GM12874 (cell line): ENCODE data around the gene SHCBP1.

Source experiments
- TF ChIP-seq, protein P1 (sequence below): IDR thresholded peaks from 2 replicates; pipeline ENCODE4 v1.5.1; 2011; ENCODE audit warnings: low read depth, mild to moderate bottlenecking, control low read depth, low read length, moderate library complexity; ENCODE audit not compliant: insufficient read depth

Gene SHCBP1

DNA sequence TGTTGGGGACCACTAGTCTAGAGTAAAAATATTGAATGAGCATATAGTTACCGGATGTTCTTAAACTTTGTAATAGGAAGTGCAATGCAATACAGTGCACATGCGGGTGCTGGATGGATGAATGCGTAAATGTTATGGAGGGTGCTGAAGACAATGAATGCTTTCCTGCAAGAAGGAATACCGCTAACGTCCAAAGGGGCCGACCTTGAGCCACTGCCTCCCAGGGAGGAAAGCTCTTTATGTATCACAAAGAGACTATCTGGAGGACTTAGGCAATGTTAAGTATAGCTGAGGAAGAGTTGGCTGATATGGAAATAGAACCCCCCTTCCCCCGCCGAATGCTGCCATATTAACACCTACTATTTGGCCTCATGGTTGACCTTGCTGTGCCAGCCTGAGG is 27.5 kb upstream of the SHCBP1 start:
- TF ChIP-seq, protein P1, sequence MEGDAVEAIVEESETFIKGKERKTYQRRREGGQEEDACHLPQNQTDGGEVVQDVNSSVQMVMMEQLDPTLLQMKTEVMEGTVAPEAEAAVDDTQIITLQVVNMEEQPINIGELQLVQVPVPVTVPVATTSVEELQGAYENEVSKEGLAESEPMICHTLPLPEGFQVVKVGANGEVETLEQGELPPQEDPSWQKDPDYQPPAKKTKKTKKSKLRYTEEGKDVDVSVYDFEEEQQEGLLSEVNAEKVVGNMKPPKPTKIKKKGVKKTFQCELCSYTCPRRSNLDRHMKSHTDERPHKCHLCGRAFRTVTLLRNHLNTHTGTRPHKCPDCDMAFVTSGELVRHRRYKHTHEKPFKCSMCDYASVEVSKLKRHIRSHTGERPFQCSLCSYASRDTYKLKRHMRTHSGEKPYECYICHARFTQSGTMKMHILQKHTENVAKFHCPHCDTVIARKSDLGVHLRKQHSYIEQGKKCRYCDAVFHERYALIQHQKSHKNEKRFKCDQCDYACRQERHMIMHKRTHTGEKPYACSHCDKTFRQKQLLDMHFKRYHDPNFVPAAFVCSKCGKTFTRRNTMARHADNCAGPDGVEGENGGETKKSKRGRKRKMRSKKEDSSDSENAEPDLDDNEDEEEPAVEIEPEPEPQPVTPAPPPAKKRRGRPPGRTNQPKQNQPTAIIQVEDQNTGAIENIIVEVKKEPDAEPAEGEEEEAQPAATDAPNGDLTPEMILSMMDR: no peak

DNA sequence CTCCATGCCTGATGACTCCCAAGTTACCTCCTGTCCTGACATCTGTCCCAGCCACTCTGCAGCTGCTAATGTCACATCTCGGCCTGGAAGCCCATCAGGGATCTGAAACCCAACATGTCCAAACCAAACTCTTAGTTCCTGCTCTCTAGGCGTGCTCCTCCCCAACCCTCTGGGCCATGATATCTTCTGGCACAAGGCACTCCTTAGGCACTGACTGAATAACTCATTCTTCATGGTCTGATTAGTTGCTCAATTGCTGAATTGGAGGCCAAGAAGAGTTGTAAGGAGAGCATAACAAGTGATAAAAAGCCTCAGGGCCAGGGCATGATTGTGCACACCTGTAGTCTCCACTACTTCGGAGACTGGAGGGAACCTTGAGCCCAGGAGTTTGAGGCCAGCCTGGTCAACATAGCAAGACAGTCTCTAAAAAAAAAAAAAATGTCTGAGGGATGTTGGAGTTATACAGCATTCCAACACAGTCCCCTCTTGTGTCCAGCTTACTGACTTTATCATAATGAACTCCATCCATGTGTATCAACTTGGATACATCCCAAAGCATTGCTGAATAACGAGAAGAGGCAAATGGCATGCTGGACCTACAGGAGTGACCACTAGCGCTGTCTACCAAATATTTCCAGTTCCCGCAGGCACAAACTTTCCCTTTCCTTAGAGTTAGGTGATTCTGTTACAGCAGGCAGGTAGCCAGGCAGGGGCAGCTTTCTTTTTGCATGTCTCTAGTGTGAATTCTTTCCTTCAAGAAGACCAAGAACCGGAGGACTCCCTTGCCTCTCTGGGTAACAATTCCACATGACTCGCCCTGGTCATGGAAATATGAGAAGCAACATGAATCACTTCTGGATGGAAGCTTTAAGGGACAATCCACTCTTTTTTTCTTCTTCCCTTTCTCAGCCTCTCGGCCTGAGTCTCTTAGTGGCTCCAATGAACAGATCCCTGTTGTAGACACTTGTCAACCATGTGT is 18.1 kb upstream of the SHCBP1 start:
- TF ChIP-seq, protein P1: no peak

DNA sequence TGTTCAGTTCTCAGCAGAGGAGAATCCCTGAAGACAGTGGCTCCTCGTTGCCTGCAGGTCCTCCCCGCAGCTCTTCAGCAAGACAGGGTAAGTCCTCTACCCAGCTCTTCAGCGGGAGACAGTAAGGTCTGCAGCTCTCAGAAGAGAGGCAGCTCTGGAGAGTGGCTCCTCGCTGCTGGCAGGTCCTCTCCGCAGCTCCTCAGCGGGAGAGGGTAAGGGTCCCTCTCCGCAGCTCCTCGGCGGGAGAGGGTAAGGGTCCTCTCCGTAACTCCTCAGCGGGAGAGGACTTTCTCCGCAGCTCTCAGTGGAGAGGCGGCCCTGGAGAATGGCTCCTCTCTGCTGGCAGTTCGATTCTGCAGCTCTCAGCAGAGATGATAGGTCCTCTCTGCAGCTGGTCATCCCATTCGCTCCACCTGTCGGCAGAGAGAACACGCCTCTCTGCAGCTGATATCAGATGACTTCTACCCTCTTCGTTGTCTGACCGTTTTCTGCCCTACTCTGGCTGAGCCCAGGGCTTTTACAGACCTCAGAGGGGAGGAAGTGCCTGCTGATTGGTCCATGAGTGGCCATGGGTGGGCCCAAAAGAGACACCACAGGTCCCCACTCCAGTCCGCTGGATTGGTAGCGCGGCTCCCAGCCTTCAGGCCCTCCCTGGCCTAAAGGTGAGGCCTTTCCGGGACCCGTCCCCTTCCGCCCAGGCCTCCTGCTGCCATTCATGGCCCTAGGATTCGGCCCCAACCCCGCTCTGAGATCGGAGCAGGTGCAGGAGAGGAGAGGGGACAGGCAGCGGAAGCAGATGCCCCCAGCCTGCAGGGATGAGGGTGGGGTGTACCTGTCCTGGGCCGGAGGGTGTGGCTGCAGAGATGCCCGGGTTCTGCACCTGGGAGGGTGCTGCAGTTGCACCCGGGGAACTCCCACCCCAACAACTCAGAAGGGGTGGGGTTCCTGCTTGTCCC is 11.9 kb upstream of the SHCBP1 start:
- TF ChIP-seq, protein P1: no peak

DNA sequence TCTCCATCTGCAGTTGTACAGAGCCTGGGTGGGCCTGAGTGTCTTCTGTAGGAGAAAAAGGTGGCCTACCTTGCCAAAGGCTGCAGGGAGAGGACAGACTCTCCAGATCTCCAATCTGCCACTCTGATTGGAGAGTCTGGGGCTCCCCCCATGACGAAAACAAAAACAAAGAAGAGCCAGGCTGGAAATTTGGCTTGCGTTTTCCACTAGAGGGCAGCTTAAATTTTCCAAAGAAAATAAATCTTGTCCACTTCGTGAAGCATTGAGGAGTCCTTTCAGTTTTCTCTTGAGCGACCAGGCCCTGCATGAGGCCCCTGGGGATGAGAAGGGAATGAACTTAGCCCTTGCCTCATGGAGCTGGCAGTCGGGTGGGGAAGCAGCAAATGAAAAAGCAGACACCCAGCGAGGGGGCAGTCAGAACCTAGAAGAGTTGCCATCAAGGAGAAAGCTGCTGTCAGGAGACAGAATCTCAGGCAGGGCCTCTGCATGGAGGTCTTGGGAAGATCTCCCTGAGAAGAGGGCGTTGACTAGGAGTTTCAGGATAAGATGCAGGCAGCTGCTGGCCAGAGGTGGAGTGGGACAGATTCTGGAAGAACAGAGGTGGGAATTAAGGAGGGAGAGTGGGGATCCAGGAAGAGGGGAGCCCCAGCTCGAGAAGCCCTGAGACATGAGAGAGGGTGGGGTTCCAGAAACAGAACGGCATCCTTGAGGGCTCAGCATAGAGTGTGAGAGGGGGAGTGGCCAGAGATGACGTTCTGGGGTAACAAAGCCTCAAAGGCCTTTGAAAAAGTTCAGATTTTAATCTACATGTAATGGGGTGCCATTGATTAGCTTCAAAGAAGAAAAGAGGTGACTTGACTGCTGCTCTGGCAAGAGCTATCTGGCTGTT is 8.4 kb upstream of the SHCBP1 start:
- TF ChIP-seq, protein P1: no peak

DNA sequence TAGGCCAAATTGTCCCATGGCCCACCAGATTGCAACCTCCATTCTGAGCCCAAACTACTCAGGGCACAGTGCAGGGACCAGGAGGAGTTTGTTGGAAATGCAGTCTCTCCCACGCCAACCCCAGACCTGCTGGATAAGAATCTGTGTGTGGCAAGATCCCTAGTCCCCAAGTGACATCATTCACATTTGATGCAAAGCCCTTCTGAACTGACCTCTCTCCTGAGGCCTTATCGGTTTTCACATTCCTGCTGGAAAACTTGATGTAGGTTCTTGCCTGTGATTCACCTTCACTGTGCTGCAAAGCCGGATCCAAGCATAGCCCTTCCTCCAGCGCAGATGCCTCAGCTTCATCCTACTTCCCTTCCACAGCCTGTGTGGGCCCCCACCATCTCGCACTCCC is 6.6 kb upstream of the SHCBP1 start:
- TF ChIP-seq, protein P1: no peak

DNA sequence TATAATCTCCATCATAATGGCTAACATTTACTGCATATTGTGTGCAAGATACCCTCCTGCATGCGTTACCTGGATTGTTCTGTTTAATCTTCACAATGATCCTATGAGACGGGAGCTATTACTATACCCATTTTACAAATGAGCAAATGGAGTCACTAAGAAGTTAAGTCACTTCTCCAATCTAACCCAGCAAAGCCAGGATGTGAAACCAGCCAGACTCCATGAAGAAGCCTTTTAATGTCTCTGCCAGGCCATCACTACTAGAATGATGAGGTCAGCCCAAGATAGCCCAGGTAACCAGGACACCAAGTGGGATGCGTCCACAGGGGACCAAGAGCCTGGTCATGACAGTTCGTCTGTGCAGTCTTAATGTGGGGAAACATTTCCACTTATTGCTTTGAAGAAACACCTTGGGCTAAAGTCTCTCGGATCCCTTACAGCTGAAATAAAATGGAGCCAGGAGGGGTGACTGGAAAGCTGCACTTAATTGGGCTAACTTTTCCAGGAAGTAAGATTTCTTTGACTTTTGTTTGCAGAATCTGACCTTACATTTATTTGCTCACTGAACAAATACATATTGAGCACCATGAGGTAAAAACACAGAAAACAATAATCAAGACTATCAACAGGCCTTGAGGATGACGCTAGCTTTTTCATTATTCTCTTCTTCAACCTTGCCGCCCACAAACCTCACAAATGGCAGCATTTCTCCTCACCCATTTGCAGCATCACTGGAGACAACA is 926 bp upstream of the SHCBP1 start:
- TF ChIP-seq, protein P1: no peak
